SKM-1 treated with dmso at 0.1 percent for 144 hours (cell line): Measurements from ENCODE around the gene MFSD1.

Experiments used
- DNase-seq: peaks from one replicate; lab custom pipeline; 2025; ENCODE audit not compliant: unreplicated experiment; lab: John Stamatoyannopoulos, UW

Gene MFSD1

DNA sequence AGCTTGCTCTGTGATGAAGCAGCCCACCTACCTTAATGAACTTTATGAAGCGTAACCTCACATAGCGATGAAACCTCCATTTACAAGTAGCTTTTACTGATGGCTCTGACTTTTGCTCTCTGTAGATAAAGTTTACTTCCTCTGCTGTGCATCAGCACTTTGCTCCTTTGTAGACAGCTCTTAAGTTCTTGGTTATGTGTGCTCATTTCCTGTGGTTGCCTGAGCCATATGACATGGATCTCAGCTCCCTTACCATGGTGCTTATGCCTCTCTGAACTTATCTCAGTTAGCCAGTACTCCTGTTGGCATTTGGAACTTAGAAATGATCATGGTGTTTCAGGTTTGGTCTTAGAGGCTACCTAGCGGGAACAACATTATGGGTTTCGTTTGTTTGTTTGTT is 7.8 kb downstream of the MFSD1 start:
- DNase-seq = peak; percentile 90

DNA sequence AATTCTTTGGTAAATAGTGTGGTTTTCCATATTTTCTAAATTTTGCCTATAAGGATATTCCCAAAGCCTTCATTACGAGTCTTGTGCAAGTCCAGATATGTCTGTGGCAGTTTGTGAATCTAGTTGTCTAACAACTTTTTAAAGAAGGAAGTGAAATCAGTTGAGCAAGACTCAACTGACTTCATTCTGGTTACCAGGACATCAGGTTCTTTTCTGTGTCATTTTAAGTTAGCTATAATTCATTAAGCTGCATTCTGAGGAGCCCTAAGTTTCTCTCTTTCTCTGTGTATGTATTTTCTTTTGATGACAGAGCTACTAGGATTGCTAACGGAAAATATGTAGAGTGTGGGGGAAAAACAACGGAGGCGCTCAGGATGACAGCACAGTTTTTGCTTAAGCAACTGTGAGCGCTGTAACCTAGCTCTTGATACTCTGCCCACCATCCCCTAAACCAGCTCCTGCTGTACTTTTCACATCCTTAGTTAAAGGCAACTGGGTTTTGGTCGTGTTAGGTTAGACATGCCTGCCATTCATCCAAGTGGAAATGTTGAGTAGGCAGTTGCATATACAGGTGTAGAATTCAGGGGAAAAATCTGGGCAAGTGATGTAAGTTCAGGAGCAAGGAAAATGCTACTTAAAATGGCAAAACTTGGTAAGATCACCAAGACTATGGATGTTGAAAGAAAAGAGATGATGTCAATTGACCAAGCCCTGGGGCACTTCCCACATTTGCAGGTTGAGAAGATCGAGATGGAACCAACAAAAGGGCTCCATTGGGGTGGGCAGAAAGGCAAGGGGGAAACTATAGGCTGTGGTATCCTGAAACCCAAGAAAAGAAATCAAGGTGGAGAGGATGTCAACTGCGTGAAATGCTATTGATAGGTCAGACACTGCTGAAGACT is 9.2 kb downstream of the MFSD1 start:
- DNase-seq = peak; percentile 89

DNA sequence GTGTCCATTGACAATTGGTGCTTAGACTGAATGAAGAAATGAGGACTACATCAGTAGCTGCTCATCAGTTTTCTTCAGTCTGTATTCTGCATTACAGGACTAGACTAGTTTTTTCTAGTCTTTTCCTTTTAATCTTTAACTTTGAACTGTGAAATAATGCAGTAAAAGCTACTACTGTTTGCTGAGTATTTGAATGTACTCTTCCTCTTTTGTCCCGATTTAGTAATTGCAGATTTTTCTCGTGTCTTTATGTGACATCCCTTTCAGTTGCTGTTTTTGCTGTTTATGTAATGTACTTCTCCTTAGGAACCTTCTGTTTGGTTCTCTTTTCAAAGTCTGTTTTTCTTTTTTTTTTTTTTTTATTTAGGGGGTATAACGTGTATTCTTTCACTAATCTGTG is 17.4 kb downstream of the MFSD1 start:
- no peak for DNase-seq

DNA sequence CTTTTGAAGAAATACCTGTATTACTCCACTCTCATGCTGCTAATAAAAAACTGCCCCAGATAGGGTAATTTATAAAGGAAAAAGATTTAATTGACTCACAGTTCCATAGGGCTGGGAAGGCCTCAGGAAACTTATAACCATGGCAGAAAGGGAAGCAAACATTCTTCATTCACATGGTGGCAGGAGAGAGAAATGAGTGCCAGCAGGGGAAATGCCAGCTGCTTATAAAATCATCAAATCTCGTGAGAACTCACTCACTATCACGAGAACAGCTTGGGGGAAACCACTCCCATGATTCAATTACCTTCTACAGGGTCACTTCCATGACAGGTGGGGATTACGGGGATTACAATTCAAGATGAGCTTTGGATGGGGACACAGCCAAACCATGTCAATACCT is 18.7 kb downstream of the MFSD1 start:
- DNase-seq = no peak

DNA sequence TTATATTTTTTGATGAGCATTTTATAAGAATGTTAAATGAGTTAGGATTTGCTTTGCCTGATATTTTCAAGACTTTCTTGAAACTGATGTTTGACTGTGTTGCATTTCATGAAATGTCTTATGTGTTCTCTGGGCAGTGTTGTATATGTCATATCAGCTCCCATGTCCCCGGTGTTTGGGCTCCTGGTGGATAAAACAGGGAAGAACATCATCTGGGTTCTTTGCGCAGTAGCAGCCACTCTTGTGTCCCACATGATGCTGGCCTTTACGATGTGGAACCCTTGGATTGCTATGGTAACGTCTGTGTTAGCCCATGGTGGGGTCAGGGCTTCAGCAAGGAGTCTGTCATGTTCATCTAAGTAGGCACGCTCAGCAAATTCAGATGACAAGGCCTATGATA is 20.0 kb downstream of the MFSD1 start:
- no peak for DNase-seq

DNA sequence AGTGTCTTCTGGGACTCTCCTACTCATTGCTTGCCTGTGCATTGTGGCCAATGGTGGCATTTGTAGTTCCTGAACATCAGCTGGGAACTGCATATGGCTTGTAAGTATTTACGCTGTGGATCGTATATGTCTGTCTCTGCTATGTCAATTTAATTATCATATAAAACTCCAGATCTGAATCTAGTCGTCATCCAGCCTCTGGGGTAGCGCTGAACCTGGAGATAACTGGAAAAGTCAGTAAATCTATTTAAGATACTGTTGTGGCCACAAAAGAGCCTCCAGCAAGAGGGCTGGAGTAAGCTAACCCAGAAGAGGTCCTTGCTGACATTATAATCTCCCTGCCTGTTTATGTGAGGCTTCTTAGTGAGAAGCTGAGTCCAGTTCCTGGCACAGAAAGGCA is 21.6 kb downstream of the MFSD1 start:
- DNase-seq = no peak

DNA sequence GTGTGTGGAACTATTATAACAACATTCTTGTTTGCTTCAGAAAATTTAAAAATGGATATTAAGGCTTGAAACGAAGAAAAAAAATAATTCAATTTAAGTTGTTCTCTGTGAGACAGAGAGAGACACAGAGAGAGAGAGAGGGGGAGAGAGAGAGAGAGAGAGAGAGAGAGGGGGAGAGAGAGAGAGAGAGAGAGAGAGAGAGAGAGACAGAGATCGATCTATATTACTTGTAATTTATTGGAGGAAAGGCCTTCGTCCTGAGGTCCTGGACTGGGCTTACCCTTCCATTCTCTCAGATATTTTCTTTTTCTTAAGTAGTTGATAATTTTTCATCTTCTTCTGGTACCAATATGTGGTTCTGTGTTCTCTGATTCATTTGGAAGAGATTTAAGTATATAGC is 25.9 kb downstream of the MFSD1 start:
- DNase-seq = no peak

DNA sequence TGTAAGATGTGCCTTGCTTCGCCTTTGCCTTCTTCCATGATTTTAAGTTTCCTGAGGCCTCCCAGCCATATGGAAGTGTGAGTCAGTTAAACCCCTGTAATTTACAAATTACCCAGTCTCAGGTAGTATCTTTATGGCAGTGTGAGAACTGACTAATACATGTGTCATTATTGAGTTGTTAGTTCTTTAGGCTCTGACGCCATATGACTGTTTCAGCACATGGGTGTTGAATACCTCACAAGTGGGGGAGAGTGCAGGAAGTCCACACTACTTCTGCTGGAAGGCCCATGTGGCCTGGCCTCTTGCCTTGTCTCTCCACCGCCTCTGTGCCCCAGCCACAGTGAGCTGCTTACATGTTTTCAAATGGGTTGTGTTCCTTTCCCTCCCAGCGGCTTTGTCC is 28.5 kb downstream of the MFSD1 start:
- no peak for DNase-seq

DNA sequence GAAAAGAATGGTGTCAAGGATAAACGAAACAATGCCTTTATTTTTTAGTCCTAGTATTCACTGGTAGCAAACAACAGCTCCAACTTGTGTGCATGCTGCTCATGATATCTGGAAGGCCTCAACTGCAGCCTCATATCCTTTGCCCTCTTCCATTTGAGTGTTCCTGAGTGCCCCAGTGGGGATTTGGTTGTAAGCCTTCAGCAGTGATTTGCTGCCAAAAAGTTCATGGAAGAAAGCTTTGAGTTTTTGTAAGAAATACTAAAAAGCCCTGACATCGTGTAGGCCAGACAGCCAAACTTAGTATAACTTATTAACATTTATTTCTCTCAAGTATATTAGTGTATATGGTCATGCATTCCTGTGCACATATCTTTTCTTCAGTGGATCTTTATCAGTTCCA is 30.0 kb downstream of the MFSD1 start:
- no peak for DNase-seq

DNA sequence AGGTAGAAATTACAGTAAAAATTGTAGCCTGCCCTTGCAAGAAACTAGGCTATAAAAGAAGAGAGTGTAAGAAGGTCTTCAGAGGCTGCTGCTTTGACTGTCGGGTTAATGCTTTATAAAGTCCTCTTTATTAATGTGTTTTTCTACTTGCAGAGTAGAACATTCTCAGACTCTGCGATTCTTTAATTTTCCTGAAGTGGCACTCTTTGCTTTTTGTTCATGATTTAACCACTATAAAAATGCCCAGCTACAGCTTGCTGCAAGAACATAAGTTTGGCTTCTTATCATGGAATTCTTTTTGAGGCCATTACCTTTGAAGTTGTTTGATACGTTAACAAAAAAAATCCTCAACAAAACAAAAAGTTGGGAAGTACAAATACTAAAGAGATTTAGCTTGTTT is 33.8 kb downstream of the MFSD1 start:
- DNase-seq = no peak

DNA sequence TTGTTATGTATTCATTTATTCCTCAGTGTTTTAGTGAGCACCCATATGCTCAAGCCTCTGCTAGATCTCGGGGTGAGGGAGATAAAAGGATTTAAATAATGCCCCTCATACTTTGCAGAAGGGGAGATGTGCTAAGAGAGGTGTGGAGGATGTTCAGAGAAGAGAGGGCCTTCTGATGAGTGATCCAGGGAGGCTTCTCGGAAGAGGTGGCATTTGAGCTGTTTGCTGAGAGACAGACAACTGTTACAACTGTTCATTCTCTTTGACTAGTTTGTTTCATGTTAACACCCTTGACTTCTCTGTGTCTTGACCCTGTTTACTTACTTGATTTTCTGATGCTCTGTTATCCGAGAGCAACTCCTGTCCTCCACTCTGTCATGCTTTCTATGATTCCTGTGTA is 34.5 kb downstream of the MFSD1 start:
- no peak for DNase-seq

DNA sequence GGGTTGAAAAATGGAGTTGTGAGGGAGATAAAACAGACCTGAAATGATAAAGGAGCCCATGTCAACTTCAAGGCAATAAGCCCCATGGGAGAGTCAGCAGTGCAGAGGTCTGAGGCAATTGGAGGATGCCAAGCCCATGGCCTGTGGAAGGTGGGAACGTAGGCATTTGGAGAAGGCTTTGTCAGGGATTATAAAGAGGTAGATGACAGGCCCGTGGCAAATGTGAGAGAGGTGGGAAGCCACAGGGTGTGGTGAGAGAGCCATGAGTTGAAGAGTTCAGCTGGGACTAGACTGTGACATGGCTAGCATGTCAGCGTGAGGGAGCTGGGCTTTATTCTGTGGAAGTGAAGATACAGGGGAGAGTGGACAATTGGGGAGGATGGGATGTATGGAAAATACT is 35.4 kb downstream of the MFSD1 start:
- no peak for DNase-seq

DNA sequence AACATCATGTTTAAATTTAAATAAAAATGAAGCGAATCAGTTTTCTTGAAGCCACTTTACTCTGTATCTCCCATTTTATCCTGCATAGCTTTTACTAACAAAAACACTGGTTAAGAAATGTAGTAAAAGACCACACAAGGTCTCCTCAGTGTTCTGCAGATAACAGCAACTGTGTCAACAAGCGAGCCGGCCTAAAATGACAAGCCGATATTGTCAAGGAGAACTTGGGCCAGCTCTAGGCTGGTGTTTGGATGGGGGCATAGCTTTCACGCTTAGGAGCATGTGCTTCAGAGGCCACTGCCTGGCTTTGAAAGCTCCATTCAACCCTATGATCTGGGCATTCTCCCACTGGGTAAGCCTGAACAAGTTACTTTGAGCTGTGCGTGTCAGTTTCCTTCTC is 38.1 kb downstream of the MFSD1 start:
- DNase-seq = no peak

DNA sequence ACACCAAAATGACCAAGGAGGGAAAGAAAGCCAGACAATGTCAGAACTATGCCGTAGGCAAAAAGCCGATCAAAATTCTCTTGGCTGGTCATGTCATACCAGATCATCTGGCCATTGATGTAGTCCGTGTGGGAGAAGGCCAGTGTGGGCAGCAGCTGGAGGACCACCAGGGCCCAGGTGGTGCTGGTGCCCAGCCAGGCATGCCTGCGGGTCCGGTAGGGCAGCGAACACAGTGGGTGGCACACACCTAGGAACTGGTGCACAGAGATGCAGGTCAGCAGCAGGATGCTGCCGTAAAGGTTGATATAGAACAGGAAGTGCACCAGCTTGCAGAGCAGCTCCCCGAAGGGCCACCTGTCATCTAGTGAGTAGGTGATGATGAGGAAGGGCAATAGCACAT is 39.5 kb downstream of the MFSD1 start:
- DNase-seq = no peak

DNA sequence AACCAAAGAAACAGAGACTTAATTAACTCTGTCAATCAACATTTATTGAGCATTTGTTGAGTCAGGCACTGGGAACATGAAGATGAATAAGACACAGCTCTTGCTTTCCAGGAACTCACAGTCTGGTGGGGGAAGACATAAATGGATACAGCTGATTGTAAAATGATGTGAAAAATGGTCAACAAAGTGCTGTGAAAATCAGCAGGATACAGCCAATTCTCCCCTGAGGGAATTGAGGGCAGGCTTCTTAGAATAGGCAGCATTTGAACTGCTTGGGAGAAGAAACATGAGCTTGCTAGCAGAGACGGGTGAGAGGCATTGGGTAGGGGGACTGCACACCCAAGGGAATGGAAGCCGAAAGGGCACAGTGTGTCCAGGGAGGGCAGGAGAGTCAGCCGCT is 41.1 kb downstream of the MFSD1 start:
- DNase-seq = no peak

DNA sequence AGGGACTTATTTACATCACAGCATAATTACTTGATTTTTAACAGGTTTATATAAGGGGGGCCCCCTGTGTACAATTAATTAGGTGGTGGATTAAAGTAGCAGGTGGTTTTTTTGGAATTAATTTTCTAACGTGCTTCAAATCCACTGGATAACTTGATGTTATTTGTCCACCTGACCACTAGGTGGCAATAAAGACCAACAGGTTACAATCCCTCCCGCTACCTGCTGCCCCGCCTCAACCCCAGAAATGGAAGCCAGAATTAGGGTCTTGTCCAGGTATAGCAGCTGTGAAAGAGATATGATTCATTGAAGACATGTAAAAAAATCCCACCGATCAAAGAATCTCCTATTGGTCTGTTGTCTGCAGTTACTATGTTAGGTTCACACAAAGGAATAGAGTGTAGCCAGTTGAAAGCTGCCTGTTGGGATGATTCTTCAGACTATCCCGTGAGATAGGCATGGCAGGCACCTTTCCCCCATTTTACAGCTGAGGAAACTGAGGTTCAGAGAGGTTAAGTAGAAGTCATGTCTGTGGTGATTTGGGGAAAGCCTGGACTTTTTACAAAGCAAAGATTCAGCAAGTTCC is 44.0 kb downstream of the MFSD1 start:
- peak; percentile 28 for DNase-seq

DNA sequence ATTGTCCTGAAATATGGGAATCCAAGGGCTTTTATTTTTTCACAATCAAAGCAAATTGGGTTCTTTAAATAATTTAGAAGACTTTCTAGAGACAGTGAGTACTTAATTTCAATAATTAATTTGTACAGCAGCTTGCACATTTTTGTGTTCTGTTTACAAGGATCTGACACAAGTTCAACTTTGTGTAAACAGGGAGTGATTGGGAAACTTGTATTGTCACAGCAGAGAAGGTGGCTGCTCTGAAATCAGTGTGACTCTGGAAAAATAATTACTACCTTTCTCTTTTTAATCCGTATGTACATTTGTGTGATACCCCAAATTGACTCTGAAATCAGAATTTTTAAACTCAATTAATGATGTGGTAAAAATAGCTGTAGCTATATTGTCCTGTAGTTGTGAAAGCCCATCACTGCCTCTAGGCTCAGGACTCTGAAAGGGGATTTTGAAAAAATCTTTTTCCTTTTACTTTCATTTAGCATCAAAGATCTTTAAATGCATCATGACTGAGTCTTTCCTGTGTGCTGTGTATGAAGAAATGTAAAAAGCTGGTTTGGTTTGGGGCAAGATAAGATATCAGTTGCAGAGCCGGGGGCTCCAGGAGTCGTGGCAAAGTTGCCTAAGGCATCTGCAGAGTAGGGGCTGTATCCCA is 45.1 kb downstream of the MFSD1 start:
- no peak for DNase-seq

DNA sequence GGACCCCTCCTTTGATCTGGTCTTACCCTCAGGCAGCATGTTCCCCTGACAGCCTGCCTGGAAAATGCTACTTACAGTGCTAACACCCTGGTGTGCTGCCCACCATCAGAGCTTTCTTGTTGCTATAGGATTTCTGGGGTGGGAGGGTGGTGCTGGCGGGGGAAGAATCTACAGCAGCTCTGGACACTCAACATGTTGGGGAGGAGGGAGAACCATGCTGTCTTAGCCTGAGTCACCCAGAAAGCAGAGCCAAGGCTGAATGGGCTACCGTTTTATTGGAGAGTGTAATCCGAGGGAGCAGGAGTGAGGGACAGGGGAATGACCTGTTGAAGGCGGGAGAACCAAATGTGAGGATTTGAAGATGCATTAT is 45.6 kb downstream of the MFSD1 start:
- no peak for DNase-seq

DNA sequence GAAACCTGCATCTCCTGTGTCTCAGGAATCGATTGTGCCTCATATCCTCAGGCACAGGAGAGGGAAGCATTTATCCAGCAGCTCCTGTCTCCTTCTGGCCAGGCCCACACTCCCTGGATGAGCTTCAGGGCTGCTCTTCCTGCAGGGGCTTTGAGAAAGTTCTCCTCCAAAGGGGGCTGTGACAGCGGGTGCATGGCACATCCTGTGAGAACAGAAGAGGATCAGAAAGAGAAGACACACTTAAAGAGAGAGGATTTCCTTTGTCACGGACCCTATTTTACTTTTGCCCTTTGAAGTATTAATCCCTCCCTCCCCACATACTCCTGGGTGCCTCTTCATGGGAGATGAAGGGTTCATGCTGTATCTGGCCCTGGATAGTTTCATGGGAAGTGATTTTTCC is 46.0 kb downstream of the MFSD1 start:
- DNase-seq = no peak

DNA sequence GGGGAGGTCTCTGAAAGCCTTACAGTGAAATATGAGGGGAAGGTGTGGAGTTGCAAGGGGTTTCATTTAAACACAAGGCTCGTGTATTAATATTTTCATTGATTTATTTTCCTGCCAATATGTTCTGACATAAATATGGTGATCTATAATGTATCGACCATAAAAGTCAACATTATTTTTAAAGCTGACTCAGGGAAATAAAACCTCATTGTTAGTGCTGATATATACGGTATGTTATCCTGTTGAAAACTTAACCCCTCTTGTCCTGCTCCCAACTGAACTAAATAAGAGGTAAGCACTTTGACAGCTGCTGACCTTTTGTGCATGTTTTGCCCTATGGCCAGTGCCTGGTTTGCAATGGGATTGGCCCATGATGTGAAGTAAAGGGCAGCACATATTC is 47.9 kb downstream of the MFSD1 start:
- no peak for DNase-seq

DNA sequence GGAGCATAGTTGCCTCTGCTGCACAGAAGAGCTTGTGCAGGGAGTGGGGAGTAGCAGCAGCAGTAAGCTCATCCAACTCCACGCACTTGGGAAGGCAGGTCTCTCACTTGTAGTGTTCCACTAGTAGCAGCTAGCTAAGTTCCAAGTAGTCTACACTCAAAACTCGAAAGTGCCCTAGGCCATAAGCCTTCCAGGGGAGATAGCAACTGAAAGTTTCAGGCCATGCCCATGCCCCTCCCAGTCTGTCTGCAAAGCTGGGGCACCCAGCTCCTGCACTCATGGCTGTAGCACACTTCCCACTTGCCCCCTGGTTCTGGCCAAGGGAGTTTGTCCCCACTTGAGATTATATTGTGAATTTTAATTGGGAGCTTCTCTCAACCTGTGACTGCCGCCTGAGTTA is 57.5 kb downstream of the MFSD1 start:
- DNase-seq = no peak

DNA sequence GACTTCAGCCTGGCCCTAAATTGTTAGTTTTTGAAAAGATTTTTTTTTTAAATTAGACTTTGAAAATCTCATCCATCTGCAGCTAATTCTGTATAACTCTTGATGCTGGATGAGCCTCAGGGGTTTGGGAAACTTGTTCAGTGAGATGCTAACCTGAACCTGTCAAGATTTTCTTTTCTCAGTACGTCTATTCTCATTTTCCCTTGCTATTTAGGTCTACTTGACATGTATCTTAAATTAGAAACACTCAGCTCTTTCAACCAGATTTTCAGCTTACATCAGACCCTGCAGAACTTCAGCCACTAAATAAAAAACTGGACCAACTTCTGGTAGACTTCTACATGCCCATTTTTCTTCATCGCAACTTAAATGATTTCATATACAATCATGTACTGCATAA is 61.4 kb downstream of the MFSD1 start:
- DNase-seq = no peak
